HG03066 (cell line): ENCODE measurements around the gene DHRSX.
"Not testable (repeated sequence)": the region's sequence is repeated elsewhere in the genome, so short reads cannot be mapped to it uniquely, and the experiment has no call there.

Experiments used
- ATAC-seq: cut with Tn5 transposase; IDR thresholded peaks from one replicate; pipeline ENCODE4 v1.9.1; 2021; ENCODE audit warnings: low read depth; ENCODE audit not compliant: unreplicated experiment

Gene DHRSX

DNA sequence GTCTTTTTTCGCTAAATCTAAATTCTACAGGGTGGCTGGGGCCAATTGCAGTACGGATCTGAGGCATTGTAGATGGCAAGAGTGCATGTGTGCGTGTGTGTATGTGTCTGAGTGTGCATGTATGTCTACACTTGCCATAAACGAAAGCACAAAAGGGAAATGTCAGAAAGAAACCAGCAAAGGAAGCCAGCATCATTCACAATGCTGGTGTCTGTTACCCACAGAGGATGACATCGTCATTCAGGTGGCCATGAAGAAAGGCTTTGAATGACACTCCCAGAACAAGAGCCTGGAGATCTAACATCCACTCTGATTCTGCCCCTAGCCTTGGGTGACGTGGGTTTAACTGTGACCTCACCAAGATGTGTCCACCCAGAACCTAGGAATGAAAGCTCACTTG, 124.6 kb downstream of the DHRSX start:
- ATAC-seq, result no peak

DNA sequence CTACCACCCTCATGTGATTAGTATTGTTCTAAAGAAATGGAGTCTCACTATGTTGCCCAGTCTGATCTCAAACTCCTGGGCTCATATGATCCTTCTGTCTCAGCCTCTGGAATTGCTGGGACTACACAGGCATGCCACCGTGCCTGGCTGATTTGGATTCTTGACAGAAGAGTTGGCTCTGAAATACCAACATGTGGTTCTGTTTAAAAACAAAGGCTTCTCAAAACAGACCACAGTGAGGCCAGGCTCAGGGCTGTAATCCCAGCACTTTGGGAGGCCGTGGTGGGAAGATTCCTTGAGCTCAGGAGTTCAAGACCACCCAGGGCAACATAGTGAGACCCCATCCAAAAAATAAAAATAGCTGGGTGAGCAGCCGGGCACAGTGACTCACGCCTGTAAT, 126.7 kb downstream of the DHRSX start:
- no peak for ATAC-seq

DNA sequence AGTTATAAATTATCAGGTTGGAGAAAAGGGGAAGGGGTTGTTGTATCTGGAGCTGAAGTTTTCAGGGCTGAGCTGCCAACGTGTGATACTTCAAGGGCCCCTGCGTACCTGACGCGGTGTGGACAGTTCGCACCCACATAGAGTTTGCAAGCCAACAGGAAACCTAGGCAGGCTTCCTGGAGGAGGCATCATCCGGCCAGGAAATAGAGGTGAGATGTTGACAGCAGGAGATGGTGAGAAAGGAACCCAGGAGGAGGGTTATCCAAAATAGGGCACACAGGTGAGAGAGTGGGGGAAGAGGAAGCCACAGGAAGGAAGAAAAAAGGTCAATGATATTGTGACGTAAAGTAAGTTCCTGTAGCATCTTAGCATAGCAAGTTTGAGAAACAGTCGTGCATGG, 127.2 kb downstream of the DHRSX start:
- no peak for ATAC-seq

DNA sequence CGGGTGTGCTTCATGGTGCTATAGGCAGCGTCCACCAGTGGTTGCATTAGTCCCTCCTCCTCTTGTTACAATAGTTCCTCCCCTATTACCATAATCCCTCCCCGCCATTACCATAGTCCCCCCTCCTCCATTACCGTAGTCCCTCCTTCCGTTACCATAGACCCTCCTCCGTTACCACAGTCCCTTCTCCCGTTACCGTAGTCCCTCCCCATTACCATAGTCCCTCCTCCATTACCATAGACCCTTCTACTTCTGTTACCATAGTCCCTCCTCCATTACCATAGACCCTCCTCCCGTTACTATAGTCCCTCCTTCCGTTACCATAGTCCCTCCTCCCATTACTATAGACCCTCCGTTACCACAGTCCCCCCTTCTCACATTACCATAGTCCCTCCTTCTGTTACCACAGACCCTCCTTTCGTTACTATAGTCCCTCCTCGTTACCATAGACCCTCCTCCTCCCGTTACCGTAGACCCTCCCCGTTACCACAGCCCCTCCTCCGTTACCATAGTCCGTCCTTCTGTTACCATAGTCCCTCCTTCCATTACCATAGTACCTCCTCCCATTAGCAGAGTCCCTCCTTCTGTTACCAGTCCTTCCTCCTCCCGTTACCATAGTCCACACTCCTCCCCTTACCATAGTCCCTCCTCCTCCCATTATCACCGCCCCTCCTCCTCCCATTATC, 129.6 kb downstream of the DHRSX start:
- no peak for ATAC-seq

DNA sequence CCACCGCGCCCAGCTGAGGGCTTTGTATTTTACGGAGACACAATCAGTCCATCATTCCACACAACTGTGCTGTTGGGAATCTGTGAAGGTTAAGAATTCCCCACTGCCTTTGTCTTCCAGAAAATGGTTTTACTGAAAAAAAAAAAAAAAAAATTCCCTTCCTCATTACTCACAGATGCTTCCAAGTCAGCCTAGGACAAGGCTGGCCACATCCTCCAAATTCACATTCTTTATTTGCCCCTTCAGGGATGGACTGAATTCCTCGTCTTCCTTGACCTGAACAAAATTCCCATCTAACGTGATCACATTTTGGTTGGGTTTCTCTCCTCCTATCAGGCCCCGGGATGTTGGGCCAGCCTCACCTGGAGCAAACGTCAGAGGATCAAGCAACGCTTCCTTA, 130.3 kb downstream of the DHRSX start:
- ATAC-seq, result no peak

DNA sequence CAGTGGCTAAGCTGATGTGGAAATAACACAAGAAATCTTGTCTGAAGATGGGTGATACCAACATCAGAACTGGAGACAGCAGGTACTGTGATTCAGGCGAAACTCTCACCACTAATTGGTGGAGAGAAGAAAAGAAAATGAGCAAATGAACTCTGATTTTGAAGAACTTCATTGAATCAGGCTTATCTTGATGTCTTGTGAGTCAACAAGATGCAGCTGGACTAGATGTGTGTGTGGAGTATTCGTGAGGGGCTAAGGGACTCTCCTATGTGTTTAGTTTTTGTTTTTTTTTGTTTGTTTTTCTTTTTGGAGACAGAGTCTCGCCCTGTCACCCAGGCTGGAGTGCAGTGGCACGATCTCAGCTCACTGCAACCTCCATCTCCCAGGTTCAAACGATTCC, 131.6 kb downstream of the DHRSX start:
- no peak for ATAC-seq

DNA sequence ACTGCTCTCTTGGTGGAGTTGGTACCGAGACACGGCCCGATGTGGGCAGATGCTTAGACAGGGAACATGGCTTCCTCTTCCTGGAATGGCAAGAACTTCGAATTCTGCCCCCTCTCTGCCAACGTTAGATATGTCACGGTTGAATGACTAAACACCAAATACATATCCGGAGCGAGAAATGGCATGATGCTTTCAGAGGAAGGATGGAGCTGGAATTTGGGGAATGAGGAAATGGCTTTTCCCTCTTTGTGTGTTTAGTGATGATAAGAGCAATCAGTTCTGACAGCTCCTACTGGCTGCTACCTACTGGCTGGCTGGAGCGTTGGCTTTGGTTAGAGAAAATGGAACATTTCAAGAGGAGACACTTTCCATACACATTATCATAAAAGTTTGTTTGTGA, 140.0 kb downstream of the DHRSX start:
- ATAC-seq, result no peak

DNA sequence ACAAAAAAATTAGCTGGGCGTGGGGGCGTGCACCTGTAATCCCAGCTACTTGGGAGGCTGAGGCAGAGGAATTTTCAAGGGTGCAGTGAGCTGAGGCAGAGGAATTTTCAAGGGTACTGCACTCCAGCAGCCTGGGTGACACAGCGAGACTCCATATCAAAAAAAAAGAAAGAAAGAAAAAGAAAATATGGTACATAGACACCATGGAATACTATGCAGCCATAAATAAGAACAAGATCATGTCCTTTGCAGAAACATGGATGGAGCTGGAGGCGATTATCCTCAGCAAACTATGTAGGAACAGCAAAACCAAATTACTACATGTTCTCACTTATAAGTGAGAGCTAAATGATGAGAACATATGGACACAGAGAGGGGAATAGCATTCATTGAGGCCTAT, 141.3 kb downstream of the DHRSX start:
- not testable (repeated sequence) for ATAC-seq

DNA sequence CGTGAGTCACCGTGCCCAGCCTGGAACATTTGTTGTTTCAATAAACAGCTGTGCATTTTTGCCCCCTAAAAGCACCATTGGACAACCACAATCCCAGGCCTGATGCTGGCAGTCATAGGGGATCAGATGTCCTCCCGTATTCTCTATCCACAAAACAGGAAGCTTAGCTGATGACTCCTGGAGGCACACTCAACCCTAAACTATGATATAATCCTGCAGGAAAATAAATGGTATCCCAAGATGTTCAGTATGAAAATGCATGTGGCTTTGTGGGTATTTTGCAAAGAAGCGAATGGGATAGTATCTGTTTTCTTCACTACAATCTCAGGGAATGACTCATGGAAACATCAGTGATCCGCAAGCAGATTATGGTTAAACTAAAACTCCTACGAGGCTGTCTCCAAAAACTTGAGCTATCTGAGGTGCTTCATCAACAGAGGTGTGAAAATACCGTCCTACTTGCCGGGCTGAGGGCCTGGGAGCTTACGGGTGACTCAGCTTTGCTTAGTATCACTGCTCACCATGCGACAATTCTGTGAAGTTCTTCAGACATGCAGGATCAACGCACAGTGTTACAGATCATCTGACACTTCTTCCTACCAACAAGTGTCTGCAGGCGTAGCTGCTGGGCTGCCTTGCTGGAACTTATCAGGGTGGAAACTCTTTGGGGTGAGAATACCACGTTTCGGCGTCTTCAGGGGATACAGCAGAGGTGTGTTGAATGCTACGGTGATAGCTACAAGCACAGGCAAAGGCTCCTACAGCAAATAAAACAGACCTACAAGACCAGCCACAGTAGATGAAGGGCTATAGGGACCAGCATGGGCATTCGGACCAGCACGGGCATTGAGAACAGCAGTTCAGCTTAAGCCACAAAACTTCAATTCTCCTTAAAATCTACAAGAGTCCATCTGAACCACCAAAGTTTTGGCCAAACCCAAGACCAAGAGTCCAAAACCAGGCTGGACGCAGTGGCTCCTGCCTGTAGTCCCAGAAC, 148.5 kb downstream of the DHRSX start:
- ATAC-seq, result no peak

DNA sequence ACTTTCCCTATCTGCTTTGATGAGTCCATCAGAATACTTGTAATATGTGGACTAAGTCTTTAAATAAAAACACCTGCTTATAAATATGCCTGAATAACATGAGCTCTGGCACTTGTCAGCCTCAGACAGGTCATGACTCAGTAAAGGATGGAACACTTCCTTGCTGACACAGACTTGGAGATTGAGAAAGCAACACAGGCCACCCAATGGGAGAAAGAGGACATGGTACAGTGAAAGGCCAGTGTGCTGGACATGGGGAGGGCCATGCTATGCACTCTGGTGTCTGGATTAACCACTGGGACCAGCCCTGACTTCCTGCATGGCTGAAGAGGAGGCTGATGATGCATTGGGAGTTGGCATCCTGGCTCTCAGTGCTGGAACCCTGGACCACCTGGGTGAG, 149.5 kb downstream of the DHRSX start:
- ATAC-seq, result no peak

DNA sequence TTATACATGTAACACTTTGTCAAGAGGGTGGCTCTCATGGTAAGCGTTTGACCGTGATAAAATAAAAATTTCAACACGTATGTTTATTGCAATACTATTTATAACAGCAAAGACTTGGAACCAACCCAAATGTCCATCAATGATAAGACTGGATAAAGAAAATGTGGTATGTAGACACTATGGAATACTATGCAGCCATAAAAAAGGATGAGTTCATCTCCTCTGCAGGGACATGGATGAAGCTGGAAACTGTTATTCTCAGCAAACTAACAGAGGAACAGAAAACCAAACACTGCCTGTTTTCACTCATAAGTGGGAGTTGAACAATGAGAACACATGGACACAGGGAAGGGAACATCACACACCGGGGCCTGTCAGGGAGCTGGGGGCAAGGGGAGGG, 150.1 kb downstream of the DHRSX start:
- not testable (repeated sequence) for ATAC-seq

DNA sequence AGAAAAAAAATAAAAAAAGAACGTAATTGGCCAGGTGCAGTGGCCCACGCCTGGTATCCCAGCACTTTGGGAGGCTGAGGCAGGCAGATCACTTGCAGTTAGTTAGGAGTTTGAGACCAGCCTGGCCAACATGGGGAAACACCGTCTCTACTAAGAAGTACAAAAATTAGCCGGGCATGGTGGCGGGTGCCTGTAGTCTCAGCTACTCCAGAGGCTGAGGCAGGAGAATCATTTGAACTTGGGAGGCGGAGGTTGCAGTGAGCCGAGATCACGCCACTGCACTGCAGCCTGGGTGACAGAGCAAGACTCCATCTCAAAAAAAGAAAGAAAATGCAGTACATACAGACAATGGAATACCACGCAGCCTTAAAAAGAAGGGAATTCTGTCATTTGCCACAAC, 150.7 kb downstream of the DHRSX start:
- ATAC-seq, result not testable (repeated sequence)

DNA sequence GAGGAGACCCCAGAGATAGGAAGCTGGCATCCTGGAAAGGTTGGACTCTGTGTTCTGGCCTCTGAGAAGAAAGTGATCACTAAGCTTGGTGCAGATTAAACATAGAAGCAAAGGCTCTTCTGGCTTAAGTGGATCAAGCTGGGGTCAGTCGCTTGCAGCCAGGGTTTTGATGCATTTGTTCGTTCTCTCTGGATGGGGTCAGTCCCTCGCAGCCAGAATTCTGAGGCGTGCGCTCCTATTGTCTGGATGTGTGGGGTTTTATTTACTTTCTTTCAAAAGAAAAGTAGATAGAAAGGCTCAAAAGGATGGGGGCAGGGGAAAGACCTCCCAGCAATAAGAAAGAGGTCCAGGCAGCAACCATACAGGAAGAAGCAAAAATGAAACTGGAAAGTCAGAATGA, 152.6 kb downstream of the DHRSX start:
- no peak for ATAC-seq

DNA sequence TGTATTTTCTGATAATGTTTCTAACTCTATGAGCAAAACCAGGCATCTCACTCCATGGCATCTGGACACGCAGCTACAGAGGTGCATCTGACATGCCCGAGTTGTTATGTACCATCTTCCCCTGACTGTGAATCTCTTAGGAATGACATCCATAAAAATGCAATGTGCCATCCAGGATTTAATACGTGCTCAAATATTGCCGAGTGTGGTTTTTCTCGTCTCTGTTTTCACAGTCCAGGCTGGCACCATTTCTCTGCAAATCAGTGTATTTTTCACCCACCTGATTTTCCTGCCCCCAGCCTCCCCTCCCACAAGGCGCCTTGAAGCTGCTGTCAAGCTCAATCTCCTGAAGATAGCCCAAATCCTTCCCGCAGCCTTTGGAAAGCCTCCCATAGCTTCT, 154.6 kb downstream of the DHRSX start:
- no peak for ATAC-seq

DNA sequence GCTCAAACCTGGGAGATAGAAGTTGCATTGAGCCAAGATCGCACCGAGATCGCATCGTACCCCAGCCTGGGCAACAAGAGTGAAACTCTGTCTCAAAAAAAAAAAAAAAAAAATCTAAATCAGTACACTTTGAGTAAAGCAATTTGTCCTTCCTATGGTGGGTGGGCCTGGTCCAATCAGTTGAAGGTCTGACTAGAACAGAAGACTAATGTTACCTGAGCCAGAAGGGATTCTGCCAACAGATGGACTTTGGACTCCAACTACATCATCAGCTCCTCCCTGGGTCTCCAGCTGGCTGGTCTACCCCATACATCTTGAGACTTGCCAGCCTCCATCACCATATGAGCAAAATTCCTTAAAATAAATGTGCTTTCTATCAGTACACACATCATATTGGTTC, 155.2 kb downstream of the DHRSX start:
- no peak for ATAC-seq

DNA sequence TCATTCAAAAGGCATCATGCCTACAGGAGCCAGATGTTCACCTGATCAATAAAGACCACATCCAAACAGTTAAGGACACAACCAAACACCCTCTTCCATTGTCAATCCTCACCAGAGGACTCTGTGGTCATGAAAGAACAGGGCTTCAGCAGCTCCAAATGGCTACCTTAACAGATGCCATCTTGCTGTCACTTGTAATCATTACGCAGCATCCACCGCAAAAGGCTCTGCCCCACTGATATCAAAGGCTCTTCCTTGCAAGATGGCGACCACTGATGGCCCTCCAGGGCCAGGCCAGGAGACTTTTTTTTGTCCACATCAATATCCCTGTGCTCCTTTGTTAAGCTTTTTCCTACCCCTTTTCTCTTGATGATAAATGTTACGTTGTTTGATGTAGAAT, 157.4 kb downstream of the DHRSX start:
- ATAC-seq, result no peak

DNA sequence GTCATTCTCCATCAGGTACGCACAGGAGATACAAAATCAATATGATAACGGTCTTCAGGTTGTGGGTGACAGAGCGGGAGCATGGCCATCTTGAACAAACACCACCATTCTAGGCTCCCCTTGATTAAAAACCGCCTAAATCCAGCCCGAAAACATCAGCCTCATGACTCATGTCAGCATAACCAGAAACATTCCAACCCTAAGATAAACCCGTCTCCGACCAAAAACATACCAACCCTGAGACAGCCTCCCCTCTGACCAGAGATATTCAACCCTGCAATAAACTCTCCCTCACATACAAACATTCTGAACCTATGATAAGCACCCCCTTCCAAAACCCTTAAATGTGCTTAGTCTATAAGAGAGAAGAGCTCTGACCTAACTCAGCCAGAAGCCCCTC, 157.9 kb downstream of the DHRSX start:
- no peak for ATAC-seq

DNA sequence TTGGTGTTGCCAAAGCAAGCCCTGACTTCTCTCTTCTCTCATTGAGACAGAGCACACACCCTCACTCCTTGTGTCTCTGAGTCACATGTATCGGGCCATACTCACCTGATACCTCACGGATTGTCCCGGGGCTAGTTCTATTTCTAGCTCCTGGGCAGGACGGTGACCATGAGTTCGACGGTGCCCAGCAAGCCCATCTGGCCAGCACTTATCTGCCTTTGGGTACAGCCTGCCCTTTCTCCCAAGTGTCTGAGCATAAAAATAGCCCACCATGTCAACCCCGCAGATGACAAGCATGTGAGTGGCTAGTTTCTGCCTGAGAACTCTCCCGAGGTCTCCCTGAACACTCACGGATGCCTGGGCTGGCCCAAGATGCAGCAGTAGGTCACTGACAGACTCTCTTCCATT, 158.5 kb downstream of the DHRSX start:
- ATAC-seq, result no peak

DNA sequence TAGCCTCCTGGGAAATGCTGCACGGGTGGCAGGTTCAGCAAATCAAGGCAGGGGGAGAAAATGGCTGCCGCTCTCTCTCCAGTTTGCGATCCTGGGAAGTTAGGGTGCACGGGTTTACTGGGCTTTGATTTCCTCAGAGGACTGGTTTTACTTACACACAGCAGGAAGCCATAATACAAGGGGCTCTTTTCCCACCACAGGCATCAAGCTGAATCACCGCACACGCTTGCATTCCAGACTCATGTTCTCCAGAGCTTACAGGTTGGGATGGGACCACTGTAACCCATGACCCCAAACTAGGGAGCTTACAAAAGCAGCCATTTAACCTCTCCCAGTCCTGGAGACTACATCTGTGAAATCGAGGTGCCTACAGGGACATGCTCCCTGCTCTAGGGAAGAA, 159.8 kb downstream of the DHRSX start:
- ATAC-seq, result no peak

DNA sequence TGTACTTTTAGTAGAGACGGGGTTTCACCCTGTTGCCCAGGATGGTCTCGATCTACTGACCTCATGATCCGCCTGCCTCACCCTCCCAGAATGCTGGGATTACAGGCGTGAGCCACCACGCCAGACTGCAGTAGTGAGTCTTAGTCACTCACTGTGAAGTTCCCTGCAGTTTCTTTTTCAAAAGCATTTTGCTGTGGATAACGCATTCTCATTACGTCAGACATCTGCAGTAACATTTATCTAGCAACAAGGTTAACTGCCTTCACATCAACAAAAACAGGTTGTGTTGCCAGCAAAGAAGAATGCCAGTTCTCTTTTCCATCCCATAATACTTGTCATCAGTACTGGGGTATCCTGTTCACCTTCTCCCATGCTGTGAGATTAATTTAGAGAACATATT, 164.6 kb downstream of the DHRSX start:
- ATAC-seq, result no peak

DNA sequence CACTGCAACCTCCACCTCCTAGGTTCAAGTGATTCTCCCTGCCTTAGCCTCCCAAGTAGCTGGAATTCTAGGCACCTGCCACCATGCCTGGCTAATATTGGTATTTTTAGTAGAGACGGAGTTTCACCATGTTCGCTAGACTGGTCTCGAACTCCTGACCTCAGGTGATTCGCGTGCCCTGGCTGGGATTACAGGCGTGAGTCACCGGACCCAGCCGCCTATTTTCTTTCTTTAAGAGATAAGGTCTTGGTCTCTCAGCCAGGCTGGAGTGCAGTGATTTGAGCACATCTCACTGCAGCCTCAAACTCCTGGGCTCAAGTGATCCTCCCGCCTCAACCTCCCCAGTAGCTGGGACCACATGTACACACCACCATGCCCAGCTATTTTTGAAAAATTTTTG, 166.5 kb downstream of the DHRSX start:
- no peak for ATAC-seq

DNA sequence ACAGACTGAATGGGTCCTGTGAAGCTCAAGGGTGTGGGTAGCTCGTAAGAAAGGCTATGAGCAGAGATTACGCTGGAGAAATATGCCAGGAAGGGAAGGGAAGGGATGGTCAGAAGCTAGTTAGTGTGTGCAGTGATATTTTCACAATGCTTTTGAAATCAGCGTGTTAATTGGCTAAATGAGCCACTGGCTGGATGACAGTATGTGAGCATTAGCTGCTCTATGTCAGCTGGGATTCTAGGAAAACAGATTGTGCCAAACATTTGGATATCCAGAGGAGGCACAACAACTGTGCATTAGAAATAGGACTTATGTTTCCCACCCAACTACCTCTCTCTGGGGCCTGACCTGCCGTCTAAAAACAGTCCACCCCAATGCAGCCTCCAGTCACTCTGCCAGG, 168.5 kb downstream of the DHRSX start:
- ATAC-seq, result no peak
